ENCODE measurements around the gene FBXO41. TPM values are rescaled to one million over a fixed set of nuclear protein-coding genes. Genes with fewer than 3 reads are reported as not detected.

The FBXO41 gene
- total RNA-seq, 1 donor from 2014 or later, result 15.4 TPM

DNA sequence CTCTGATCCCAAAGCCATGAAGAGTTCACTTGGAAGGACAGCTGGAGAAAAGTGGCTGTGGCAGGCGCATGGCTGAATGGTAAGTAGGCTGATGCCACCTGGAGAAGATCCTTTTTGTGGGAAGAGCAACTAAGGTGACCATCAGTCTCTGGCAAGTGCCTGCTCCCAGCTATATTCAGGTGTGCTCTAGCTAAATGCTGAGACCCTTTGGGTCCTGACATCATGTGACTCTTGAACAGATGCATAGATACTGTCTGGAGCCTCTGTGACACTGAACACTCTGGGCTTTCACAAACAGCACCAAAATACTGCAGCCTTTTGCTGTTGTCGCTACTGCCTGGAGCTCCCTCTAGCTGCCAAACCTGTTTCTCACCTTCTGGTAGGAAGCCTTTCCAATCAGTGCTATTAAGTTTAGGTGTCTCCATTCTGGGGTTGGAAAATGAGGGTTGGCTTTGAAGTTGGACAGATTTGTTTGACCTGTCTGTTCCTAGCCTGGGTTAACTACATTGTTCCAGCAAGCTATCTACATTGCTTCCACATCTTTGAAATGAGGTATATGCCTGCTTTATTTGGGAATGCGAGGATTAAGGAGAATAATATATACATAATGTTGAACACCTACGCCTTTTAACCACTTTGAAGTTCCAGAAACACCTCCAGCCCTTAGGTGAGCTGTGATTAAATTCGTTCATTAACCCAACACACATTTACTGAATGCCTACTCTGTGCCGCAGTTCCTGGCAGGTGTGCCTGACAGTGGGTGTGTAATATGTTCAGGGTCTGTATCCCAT, 6.0 kb upstream of the FBXO41 start:
- intact Hi-C loops (cut with micrococcal nuclease), result loop anchor here (1.0 to 2.0 kb wide), 2 partner anchors 21 to 75 kb away; partner anchors contain the start of gene SMYD5

DNA sequence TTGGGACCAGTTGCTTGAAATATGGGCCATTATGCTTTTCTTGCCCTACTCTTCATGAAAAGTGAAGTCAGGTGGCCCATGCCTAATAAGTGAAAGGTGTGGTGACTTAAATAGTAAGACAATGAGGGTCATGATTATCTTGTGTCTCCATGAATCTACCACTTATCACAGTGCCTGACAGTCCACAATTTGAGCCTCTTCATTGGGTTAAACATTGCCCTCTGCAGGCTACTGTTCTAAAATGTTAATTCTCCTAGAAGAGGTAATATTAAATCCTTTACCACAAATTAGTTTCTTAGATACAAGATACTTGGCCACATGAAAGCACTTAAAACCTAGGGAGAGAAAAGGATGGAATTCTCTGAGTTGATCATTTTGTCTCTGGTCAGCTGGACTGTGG, 5.0 kb upstream of the FBXO41 start:
- intact Hi-C loops (cut with micrococcal nuclease), result no loop called here

GRCh38 chr2:73286134-73286655, 1.9 kb upstream of the FBXO41 start:
- intact Hi-C loops (cut with micrococcal nuclease), result no loop called here

GRCh38 chr2:73285159-73285739, 971 bp upstream of the FBXO41 start:
- intact Hi-C loops (cut with micrococcal nuclease), result no loop called here

- intact Hi-C loops (cut with micrococcal nuclease), result loop anchor here (1.0 kb wide), 2 partner anchors 10 to 50 kb away; partner anchors contain the start of genes EGR4 and PRADC1
Observed at GRCh38 chr2:73283545-73284295, 558 bp downstream of the FBXO41 start.

GRCh38 chr2:73282924-73283544, 1.2 kb downstream of the FBXO41 start:
- intact Hi-C loops (cut with micrococcal nuclease), result no loop called here

DNA sequence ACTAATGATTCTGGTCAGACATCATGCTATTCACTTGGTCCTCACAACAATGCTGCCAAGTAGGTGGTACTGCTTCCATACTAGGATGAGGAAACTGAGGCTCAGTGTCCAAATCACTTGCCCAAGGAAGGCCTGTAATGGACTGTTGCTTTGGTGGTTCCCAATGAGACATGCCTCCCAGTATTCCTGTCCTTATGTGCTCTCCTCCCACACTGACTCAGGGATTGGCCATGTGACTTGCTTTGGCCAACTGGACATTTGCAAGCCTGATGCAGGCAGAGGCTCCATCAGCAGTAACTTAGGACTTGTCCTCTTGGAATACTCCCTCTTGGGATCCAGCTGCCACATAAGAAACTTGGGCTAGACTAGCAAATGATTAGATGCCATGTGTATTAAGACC, 3.0 kb downstream of the FBXO41 start:
- intact Hi-C loops (cut with micrococcal nuclease), result no loop called here

DNA sequence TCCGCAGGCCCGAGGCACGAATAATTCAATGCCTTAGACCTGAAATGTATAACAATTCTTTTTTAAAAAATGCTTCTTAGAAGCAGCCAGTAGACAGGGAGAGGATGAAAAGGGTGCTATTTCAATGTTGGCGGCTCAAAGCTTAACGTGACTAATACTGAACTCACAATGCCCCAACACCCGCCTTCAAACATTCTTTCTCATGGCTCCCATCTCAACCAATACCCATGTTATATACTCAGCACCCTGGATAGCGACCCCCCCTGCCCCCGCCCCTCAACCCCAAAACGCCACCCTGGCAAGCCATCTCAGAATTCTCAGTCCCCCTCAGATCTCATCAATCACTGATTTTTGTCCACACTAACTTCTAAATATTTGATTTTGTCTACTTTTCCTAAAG, 4.4 kb downstream of the FBXO41 start:
- intact Hi-C loops (cut with micrococcal nuclease), result no loop called here

GRCh38 chr2:73272270-73272669, 12.0 kb downstream of the FBXO41 start:
- intact Hi-C loops (cut with micrococcal nuclease), result no loop called here

DNA sequence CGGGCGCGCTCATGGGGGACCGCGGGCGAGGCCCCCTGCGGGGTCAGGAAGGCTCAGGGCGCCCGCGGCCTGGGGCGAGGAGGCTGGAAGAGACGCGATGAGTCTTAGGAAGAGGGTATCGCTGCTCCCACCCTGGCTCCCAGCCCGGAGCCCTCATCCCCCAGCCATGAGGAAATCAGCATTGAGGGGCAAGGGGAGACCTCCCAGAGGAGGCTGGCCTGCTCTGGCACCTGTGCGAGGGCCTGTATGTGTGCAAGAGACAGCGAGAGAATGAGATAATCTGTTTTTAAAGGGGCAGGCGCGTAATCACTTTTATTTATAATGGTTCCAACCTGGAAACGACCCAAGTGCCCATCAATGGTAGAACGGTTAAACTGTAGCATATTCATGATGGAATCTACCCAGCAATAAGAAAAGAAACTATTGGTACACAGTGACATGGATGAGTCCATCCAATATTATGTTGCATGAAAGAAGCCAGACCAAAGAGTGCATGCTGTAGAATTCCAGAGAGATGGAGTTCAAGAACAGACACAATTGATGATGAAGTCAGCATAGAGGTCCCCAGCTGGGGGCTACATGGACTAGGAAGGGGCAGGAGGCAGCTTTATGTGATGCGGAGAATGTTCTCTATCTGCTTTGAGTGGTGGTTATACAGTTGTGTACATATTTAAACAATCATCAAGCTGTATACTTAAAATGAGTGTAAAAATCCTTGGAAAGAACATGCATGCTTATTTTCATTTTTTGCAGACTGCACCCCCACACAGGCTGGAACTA, 14.4 kb downstream of the FBXO41 start:
- intact Hi-C loops (cut with micrococcal nuclease), result loop anchor here (1.0 kb wide), 2 partner anchors 20 to 36 kb away; partner anchors contain the start of gene CCT7

DNA sequence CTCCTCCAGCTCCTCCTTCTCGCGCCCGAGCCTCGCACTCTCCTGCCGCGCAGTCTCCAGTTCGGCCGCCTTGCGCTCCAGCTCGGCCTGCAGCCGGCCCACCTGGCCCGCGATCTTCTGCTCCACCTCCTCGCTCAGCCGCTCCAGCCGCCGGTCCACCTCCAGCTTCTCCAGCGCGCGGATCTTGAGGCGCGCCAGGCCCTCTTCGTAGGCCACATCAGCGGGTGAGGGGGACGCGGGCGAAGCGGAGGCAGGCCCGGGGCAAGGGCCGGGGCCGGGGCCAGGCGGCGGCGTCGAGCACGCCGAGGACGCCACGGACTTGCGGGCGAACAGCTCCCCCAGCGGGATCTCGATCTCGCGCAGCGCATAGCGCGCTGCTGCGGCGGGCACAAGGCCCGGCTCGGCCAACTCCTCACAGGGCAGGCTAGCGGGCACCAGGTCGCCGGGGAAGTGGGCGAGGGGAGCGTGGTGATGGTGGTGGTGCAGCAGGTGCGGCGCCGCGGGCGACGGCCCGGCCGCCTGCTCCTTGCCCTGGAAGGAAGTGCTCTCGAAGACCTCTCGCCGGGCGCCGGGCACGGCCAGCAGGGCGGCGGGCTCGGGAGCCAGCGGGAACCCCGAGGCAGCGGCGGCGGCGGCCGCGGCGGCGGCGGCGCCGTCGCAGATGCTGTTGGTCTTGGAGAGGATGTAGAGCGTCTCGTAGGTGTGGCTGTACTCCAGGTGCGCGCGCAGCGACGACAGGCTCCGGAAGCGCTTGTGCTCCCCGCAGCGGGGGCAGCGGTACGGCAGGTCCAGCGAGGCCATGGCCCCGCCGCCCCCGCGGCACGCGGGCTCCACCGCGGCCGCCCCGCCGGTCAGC, 15.2 kb downstream of the FBXO41 start:
- intact Hi-C loops (cut with micrococcal nuclease), result loop anchor here (1.0 kb wide), 2 partner anchors 21 to 35 kb away; partner anchors contain the start of gene CCT7

DNA sequence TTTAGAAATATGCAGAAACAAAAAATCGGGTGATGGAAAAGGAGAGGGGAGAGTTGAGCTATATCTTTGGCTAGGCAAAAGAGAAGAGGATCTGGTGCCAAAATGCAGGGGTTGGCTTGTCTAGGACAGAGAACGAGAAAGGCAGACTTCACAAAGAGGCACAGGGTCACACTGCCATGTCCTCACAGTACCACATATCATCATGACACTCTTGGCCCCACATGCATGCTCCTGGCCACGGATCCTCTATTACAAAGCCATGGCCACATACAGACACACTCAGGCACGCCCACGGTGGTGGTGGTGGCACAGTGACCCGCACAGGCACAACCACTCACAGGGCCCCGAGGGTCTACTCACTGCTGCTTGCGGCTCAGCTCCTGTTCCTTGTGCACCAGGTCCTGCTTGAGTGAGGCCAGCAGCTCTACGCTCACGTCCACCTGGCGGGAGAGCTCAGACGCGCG, 15.9 kb downstream of the FBXO41 start:
- intact Hi-C loops (cut with micrococcal nuclease), result no loop called here

DNA sequence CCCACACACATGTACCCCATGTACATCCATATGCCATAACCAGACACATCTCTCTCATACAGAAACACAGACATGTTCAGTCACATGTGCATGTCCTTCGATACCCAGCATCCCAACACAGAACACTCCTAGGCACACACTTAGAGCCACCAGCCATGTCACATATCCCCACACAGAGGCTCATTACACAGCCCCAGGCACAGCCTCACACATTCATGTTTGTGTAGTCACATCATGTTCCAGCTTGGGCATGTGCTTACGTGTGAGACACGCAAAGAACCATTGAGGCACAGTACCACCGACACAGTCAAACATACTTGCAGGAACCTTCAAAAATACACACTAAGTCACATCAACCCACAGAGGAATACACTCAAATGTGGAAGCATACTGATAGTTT, 17.3 kb downstream of the FBXO41 start:
- intact Hi-C loops (cut with micrococcal nuclease), result no loop called here

GRCh38 chr2:73266061-73266901, 18.0 kb downstream of the FBXO41 start:
- intact Hi-C loops (cut with micrococcal nuclease), result no loop called here

DNA sequence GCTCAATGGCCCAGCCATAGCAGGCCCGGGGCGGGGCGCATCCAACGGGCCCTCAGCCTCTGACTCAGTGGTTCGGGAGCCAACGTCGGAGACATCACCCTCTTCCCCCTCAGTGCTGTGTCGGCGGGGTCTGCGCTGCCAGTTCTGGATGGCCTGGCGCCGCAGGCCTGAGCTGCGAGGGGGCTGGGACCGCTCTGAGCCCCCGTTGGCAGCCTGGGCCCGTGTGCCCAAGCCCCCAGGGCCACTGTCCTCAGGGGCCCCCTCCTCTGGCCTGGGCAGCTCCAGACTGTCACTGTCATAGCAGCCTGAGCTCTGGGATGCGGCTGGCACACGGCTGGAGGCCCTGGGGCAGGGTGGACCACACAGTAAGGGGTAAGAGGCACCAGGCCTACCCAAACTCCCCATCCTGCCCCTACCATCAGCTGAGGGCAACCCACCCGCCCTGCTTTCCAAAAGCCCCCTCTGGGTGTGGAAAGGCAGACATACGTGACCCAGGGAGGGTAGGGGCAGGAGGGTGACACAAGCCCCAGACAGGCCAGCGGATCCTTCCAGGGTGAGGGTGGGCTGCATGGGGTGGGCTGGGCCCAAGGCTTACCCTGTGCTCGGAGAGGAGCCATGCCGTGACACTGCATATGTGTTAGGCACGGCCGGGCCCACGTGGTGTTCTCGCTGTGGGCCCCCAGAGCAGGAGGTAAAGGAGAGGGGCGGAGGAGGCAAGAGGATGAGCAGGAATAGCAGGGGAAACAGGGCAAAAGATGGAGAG, 18.8 kb downstream of the FBXO41 start:
- intact Hi-C loops (cut with micrococcal nuclease), result no loop called here

- intact Hi-C loops (cut with micrococcal nuclease), result no loop called here
Observed at GRCh38 chr2:73264783-73265182, 19.5 kb downstream of the FBXO41 start.

- intact Hi-C loops (cut with micrococcal nuclease), result no loop called here
Observed at GRCh38 chr2:73264332-73264606, 20.0 kb downstream of the FBXO41 start.

Measured in T-helper 2 cell treated with Interferon-gamma antibody and Interleukin-4, amounts not matched to agents 100 ng/mL and 5 ng/mL, for 36 hours (primary cell).